Measurements from ENCODE around the gene RNF112. TPM values are rescaled to one million over a fixed set of nuclear protein-coding genes. Genes with fewer than 3 reads are reported as not detected.
A peak's percentile ranks its signal among the peaks of the same experiment; 100 is the strongest.

The RNF112 gene
- total RNA-seq, 1 experiment from 2014 or later, result 0.81 TPM

DNA sequence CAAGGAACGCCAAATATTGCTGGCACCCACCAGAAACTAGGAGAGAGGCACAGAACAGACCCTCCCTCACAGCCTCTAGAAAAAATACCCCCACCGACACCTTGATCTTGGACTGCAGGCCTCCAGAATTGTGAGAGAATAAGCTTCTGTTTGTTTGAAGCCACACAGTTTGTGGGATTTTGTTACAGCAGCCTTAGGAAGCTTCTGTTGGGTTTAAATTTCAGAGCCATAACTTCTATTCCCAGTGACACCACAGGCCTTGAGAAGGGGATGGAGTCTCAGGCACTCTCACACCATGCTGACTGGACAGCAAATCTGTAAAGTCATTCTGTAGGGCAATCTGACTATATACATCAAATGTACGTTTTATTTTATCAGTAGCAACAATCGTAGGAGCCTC is 38.6 kb downstream of the RNF112 start:
- H3K9me3 ChIP-seq (ENCODE audit: control insufficient read depth, low read depth, low read length), result no peaks in the 10 kb centered on the region
- peaks cover 10 to 14% of the 10 kb centered on the region in 2 experiments for H3K9me3 Mint-ChIP-seq
- no peaks in the 10 kb centered on the region for H3K27me3 ChIP-seq (ENCODE audit: insufficient read depth, low read length)

More for the DNA sequence above, 38.6 kb downstream of the RNF112 start:
- H3K27me3 Mint-ChIP-seq (ENCODE audit: low read depth), result peaks cover 6% of the 10 kb centered on the region
- Histone ChIP-seq H2BK120ac (ENCODE audit: low read depth, low read length, poor library complexity, severe bottlenecking) (no peak overlapping the region), H3K23ac (ENCODE audit: insufficient read length, low read depth, low read length) (no peak overlapping the region), H4K91ac (ENCODE audit: insufficient read length, low read depth, low read length) (no peak overlapping the region), H3K4me1 (ENCODE audit: insufficient read depth, low read length) (peaks cover 2% of the 10 kb centered on the region; the same call in 1 of the 2 replicates), H2BK20ac (ENCODE audit: low read depth, low read length, poor library complexity, severe bottlenecking) (no peak overlapping the region), H2AFZ (ENCODE audit: low read length) (no peak overlapping the region), H4K20me1 (ENCODE audit: control insufficient read depth, insufficient read depth, insufficient read length) (no peaks in the 10 kb centered on the region), H3K56ac (ENCODE audit: insufficient read length, low read depth, low read length) (no peak overlapping the region), H3K9ac (ENCODE audit: extremely low read depth, insufficient read length, low read length) (no peak overlapping the region), H3T11ph (ENCODE audit: low read length) (no peak overlapping the region), H3K14ac (ENCODE audit: insufficient read depth, low read length) (no peak overlapping the region), H4K8ac (replicated peaks; ENCODE audit: insufficient read length, low read depth, low read length) (no peak overlapping the region), H3K79me1 (ENCODE audit: insufficient read depth, low read depth, low read length, poor library complexity, severe bottlenecking) (no peaks in the 10 kb centered on the region), H3K18ac (ENCODE audit: insufficient read length, low read depth, low read length) (no peak overlapping the region), H3K27ac (ENCODE audit: insufficient read length, low read depth, low read length) (no peak overlapping the region), H3K4me2 (ENCODE audit: insufficient read depth, insufficient read length, low read length) (no peak overlapping the region), H2BK15ac (ENCODE audit: low read depth, low read length) (no peak overlapping the region), H2BK5ac (ENCODE audit: insufficient read length, low read length) (no peak overlapping the region), H3K4ac (ENCODE audit: low read depth, low read length) (no peak overlapping the region), H4K5ac (ENCODE audit: insufficient read length, low read depth, low read length) (no peak overlapping the region), H2AK5ac (ENCODE audit: insufficient read length, low read length) (no peak overlapping the region), H3K23me2 (ENCODE audit: insufficient read length, low read depth, low read length, poor library complexity, severe bottlenecking) (no peaks in the 10 kb centered on the region), H3K79me2 (ENCODE audit: insufficient read depth, low read length) (no peaks in the 10 kb centered on the region), H2BK12ac (ENCODE audit: insufficient read length, low read depth, low read length) (no peak overlapping the region)
- TF ChIP-seq CTCF (conservative IDR thresholded peaks at IDR 0.05), result no peak
- no CpG with 5 or more reads among the region's 4 CpGs for WGBS (ENCODE audit: extremely low coverage, insufficient read length, low lambda C conversion rate)
- H3K36me3 Mint-ChIP-seq (ENCODE audit: insufficient read depth in 1 of 3, low read depth in 3 of 3), result peaks cover 3 to 11% (median 8%) of the 10 kb centered on the region in 3 experiments
- DNase-seq, result peak; percentile 14
- no peak overlapping the region for H3K27ac Mint-ChIP-seq
- no peak overlapping the region for H3K4me3 Mint-ChIP-seq
- H3K4me1 Mint-ChIP-seq, result peaks cover 34 to 38% of the 10 kb centered on the region in 2 experiments

Measured in H9 (cell line).